ENCODE data around the gene ELN. TPM values are rescaled to one million over a fixed set of nuclear protein-coding genes. Genes with fewer than 3 reads are reported as not detected.

The ELN gene
- total RNA-seq, 1 donor from 2014 or later: 0.47 TPM

GRCh38 chr7:74039337-74039736 lies 11.4 kb downstream of the ELN start:
- no peak for DNase-seq (ENCODE audit: low spot score)
- Histone ChIP-seq H3K4me1 (peaks cover 17% of the 10 kb centered on the region), H3K4me2 (no peak overlapping the region), H3K27me3 (no peaks in the 10 kb centered on the region), H3K36me3 (no peaks in the 10 kb centered on the region), H3K79me2 (ENCODE audit: low read depth) (no peaks in the 10 kb centered on the region), H3K9me3 (ENCODE audit: low read depth) (no peaks in the 10 kb centered on the region), H3K27ac (no peak overlapping the region), H3K9ac (no peak overlapping the region), H2AFZ (replicated peaks) (no peak overlapping the region), H3F3A (ENCODE audit: low read depth) (no peaks in the 10 kb centered on the region), H3K4me3 (no peak overlapping the region), H4K20me1 (ENCODE audit: low read depth) (no peaks in the 10 kb centered on the region)
- H3K27me3 Mint-ChIP-seq (ENCODE audit: insufficient read depth, low read depth): peaks cover 25% of the 10 kb centered on the region
- no peak overlapping the region for H3K4me3 Mint-ChIP-seq
- no peak overlapping the region for H3K27ac Mint-ChIP-seq
- no peaks in the 10 kb centered on the region for H3K9me3 Mint-ChIP-seq
- TF ChIP-seq EZH2 (IDR thresholded peaks at IDR 0.05): no peak
- peaks cover 24% of the 10 kb centered on the region for H3K4me1 Mint-ChIP-seq
- H3K36me3 Mint-ChIP-seq: no peaks in the 10 kb centered on the region

DNA sequence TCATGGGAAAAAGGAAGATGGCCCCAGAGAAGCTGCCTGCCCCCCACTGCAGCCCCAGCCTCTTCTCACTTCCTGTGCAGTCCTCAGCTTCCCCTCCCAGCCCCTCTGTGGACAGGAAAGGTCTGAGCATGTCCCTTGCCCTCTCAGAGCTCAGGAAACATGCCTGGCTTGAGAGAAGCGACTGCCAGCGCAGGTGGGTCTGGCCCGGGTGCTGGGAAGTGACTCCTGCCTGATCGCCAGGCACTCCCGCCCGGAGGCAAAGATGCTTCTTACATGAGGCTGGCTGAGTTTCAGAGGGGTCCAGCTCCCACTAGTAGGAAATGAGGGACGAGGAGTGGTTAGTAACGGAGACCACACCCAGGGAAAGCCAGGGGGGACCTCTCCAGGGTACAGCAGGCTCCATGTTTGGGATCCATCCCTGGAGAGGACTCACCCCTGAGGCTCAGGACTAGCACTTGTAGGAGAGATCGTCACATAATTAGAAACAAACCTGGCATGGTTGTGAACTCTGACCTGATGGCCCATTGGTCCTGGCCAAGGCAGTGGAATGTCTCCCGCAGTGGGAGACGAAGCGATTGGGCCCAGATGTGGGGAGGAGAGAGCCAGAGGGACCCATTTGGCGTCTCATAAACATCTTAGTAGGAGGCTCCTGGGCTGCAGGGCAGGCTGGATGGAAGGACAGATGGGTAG lies 12.3 kb downstream of the ELN start:
- Histone ChIP-seq H3K27me3 (no peaks in the 10 kb centered on the region), H3K9me3 (ENCODE audit: low read depth) (no peaks in the 10 kb centered on the region), H3K4me3 (no peak overlapping the region), H3F3A (ENCODE audit: low read depth) (no peaks in the 10 kb centered on the region), H4K20me1 (ENCODE audit: low read depth) (no peaks in the 10 kb centered on the region), H3K79me2 (ENCODE audit: low read depth) (no peaks in the 10 kb centered on the region), H3K4me1 (peaks cover 16% of the 10 kb centered on the region), H3K4me2 (no peak overlapping the region), H3K27ac (no peak overlapping the region), H3K36me3 (no peaks in the 10 kb centered on the region), H3K9ac (no peak overlapping the region), H2AFZ (replicated peaks) (no peak overlapping the region)
- Mint-ChIP-seq H3K4me3 (no peak overlapping the region), H3K36me3 (no peaks in the 10 kb centered on the region), H3K27me3 (ENCODE audit: insufficient read depth, low read depth) (peaks cover 25% of the 10 kb centered on the region), H3K4me1 (peaks cover 21% of the 10 kb centered on the region), H3K27ac (peak overlapping the region; percentile 30), H3K9me3 (no peaks in the 10 kb centered on the region)
- no peak for TF ChIP-seq EZH2 (IDR thresholded peaks at IDR 0.05)
- TF ChIP-seq, protein P1, sequence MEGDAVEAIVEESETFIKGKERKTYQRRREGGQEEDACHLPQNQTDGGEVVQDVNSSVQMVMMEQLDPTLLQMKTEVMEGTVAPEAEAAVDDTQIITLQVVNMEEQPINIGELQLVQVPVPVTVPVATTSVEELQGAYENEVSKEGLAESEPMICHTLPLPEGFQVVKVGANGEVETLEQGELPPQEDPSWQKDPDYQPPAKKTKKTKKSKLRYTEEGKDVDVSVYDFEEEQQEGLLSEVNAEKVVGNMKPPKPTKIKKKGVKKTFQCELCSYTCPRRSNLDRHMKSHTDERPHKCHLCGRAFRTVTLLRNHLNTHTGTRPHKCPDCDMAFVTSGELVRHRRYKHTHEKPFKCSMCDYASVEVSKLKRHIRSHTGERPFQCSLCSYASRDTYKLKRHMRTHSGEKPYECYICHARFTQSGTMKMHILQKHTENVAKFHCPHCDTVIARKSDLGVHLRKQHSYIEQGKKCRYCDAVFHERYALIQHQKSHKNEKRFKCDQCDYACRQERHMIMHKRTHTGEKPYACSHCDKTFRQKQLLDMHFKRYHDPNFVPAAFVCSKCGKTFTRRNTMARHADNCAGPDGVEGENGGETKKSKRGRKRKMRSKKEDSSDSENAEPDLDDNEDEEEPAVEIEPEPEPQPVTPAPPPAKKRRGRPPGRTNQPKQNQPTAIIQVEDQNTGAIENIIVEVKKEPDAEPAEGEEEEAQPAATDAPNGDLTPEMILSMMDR (IDR thresholded peaks at IDR 0.05): no peak
- TF ChIP-seq EZH2phosphoT487 (IDR thresholded peaks at IDR 0.05): no peak
- no peak for DNase-seq (ENCODE audit: low spot score)

DNA sequence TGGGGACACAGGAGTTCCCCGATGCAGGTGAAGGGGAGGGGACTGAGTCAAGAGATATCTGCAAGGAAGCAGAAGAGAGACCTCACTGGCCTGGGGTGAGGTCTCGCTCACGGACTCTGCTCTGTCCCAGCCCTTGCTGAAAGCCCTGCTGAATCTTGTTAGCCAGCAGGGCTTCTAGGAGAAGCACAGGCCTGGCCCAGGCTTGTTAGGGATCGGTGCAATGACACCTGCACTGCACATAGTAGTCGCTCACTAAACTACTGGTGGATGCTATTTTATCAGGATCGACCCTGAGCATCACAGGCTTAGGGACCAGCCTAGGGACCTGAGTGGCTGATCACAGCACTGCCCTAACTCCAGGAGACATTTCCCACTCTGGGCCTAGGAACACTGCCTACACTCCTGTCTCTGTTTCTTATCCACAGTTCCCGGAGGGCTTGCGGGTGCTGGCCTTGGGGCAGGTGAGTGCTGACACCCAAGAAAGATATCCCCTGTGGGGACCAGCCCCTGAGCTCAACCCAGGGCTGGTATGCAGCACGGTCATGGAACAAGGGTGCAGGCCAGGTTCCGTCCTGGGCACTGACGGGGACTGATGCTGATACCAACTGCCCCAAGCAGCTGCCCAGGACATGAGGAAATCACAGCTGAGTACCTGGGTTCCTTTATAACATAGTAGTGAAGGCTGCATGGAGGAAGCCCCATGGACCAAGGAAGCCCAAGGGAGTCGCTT lies 13.0 kb downstream of the ELN start:
- Histone ChIP-seq H3K4me3 (no peak overlapping the region), H4K20me1 (ENCODE audit: low read depth) (no peaks in the 10 kb centered on the region), H3K27me3 (no peaks in the 10 kb centered on the region), H3K27ac (no peak overlapping the region), H2AFZ (replicated peaks) (no peak overlapping the region), H3K79me2 (ENCODE audit: low read depth) (no peaks in the 10 kb centered on the region), H3K9ac (no peak overlapping the region), H3K4me1 (peaks cover 16% of the 10 kb centered on the region), H3K4me2 (no peak overlapping the region), H3K9me3 (ENCODE audit: low read depth) (no peaks in the 10 kb centered on the region), H3K36me3 (no peaks in the 10 kb centered on the region), H3F3A (ENCODE audit: low read depth) (no peaks in the 10 kb centered on the region)
- no peak for DNase-seq (ENCODE audit: low spot score)
- TF ChIP-seq, protein P1 (IDR thresholded peaks at IDR 0.05): no peak
- TF ChIP-seq EZH2phosphoT487 (IDR thresholded peaks at IDR 0.05) (no peak), EZH2 (IDR thresholded peaks at IDR 0.05) (no peak)
- Mint-ChIP-seq H3K36me3 (no peaks in the 10 kb centered on the region), H3K9me3 (no peaks in the 10 kb centered on the region), H3K4me3 (no peak overlapping the region), H3K27me3 (ENCODE audit: insufficient read depth, low read depth) (peaks cover 20% of the 10 kb centered on the region), H3K27ac (no peak overlapping the region), H3K4me1 (peaks cover 21% of the 10 kb centered on the region)
